ENCODE results near the gene ZNRF4. TPM values are rescaled to one million over a fixed set of nuclear protein-coding genes. Genes with fewer than 3 reads are reported as not detected.

The ZNRF4 gene
- total and polyA plus RNA-seq, 2 donors (not counting 3 experiments of a cell fraction or from before 2014, with no cell fraction given), result not detected

- Histone ChIP-seq H3K4me1 (ENCODE audit: control insufficient read depth, extremely low read depth, insufficient read depth, low read length) (no peaks in the 10 kb centered on the region), H3K27ac (ENCODE audit: insufficient read depth, low read depth, low read length) (no peak overlapping the region), H3K4me3 (replicated peaks in 1 of 3; ENCODE audit: insufficient read depth in 1 of 3, low read depth in 1 of 3, low read length in 3 of 3) (no peak overlapping the region), H3K36me3 (ENCODE audit: control insufficient read depth in 2 of 2, extremely low read depth in 1 of 2, insufficient read depth in 2 of 2, low read length in 2 of 2) (no peaks in the 10 kb centered on the region), H2AFZ (ENCODE audit: low read depth, low read length) (no peak overlapping the region), H3K79me2 (ENCODE audit: control insufficient read depth, insufficient read depth, low read length) (no peaks in the 10 kb centered on the region), H3K27me3 (ENCODE audit: control insufficient read depth in 2 of 2, insufficient read depth in 2 of 2, low read length in 2 of 2) (no peaks in the 10 kb centered on the region), H3K9me1 (replicated peaks; ENCODE audit: control insufficient read depth, extremely low read depth, insufficient read depth, low read length) (no peaks in the 10 kb centered on the region), H4K20me1 (replicated peaks; ENCODE audit: control insufficient read depth, extremely low read depth, insufficient read depth, low read length) (no peaks in the 10 kb centered on the region), H3K4me2 (ENCODE audit: insufficient read depth, low read length) (no peak overlapping the region), H3K9ac (replicated peaks; ENCODE audit: extremely low read depth, insufficient read depth, low read length) (no peak overlapping the region), H3K9me3 (replicated peaks; ENCODE audit: control insufficient read depth, insufficient read depth, low read length) (no peaks in the 10 kb centered on the region)
- FAIRE-seq, result no peak
- DNase-seq (ENCODE audit: low read depth, low spot score), result no peak
- TF ChIP-seq GATA2 (IDR thresholded peaks at IDR 0.05; ENCODE audit: insufficient read depth, insufficient read length, low read depth, low read length) (no peak), FOS (IDR thresholded peaks at IDR 0.05; ENCODE audit: borderline replicate concordance, insufficient read depth, low read length) (no peak), MAX (IDR thresholded peaks at IDR 0.05; ENCODE audit: insufficient read depth, insufficient read length) (no peak), EZH2 (IDR thresholded peaks at IDR 0.05; ENCODE audit: borderline replicate concordance, low read depth, low read length, severe bottlenecking) (no peak)
- TF ChIP-seq, protein P1, sequence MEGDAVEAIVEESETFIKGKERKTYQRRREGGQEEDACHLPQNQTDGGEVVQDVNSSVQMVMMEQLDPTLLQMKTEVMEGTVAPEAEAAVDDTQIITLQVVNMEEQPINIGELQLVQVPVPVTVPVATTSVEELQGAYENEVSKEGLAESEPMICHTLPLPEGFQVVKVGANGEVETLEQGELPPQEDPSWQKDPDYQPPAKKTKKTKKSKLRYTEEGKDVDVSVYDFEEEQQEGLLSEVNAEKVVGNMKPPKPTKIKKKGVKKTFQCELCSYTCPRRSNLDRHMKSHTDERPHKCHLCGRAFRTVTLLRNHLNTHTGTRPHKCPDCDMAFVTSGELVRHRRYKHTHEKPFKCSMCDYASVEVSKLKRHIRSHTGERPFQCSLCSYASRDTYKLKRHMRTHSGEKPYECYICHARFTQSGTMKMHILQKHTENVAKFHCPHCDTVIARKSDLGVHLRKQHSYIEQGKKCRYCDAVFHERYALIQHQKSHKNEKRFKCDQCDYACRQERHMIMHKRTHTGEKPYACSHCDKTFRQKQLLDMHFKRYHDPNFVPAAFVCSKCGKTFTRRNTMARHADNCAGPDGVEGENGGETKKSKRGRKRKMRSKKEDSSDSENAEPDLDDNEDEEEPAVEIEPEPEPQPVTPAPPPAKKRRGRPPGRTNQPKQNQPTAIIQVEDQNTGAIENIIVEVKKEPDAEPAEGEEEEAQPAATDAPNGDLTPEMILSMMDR (IDR thresholded peaks at IDR 0.05; ENCODE audit: extremely low read depth in 1 of 2, insufficient read depth in 1 of 2, low read depth in 1 of 2, low read length in 2 of 2), result no peak
- CTCF ChIA-PET, result no interaction called here
- POLR2A ChIA-PET, result no interaction called here
- BruUV-seq (replicated peaks), result no TSS peak
- intact Hi-C loops (cut with micrococcal nuclease), result no loop called here
- dilution Hi-C loops (cut with MboI; ENCODE audit: extremely low pct_ligation_motif_present, low sequenced_read_pairs), result no loop called here
These were observed 3.7 kb upstream of the ZNRF4 start for GRCh38 chr19:5451494-5451893.
